AG10803 (cell line): ENCODE data around the gene NR1D1.

ENCODE experiments used
- DNase-seq: peaks from one replicate; pipeline ENCODE4 v3.0.0; 2010; ENCODE audit warnings: low read depth
- H3K4me3 ChIP-seq: 2 replicates; pipeline ENCODE4 v1.5.1; 2011; ENCODE audit warnings: mild to moderate bottlenecking, low read length, control low read depth
- TF ChIP-seq, protein P1 (sequence below): conservative IDR thresholded peaks from 2 replicates; pipeline ENCODE4 v1.5.1; 2011; ENCODE audit warnings: mild to moderate bottlenecking, low read length, control low read depth, inconsistent platforms

Gene NR1D1

DNA sequence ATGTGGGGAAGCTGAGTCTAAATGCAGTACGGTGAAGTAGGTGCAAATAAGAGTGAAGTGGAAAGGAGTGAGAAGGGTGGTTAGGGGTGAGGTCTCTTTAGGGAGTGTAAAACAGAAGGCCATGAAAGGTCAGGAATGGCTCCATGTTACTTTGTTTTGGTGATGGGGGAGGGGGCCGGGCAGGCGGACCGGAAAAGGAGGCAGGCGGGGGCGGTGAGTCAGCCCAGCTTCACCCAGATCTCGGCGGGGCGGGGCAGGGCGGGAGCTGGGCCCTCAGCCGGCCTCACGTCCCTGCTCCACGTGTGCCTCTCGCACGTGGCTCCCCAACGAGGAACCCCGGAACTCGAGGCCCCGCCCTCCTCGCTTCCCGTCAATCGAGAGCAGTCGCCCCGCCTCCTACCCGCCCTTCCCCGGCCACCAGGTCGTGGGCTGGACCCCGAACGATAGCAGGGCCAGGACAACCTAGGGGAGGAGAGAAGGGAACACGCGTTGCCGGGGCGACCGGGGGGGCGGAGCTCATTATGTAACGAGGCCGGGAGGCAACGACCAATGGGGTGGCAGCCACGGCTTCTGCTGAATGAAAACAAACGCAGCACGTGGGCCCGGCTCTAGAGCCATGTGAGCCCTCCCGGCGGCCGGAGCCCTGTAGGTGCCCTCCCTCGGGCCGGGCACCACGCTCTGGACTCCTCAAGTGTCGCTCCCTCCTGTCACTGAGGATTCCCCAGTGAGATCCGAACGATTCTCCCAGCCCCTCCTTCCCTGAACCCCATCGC lies 1.4 kb downstream of the NR1D1 start:
- peak overlapping the region; percentile 99 for H3K4me3 ChIP-seq
- peak; percentile 100 for DNase-seq
- TF ChIP-seq, protein P1, sequence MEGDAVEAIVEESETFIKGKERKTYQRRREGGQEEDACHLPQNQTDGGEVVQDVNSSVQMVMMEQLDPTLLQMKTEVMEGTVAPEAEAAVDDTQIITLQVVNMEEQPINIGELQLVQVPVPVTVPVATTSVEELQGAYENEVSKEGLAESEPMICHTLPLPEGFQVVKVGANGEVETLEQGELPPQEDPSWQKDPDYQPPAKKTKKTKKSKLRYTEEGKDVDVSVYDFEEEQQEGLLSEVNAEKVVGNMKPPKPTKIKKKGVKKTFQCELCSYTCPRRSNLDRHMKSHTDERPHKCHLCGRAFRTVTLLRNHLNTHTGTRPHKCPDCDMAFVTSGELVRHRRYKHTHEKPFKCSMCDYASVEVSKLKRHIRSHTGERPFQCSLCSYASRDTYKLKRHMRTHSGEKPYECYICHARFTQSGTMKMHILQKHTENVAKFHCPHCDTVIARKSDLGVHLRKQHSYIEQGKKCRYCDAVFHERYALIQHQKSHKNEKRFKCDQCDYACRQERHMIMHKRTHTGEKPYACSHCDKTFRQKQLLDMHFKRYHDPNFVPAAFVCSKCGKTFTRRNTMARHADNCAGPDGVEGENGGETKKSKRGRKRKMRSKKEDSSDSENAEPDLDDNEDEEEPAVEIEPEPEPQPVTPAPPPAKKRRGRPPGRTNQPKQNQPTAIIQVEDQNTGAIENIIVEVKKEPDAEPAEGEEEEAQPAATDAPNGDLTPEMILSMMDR = no peak

- H3K4me3 ChIP-seq = peak overlapping the region; percentile 60
- peak; percentile 75 for DNase-seq
These were observed 2.2 kb downstream of the NR1D1 start for GRCh38 chr17:40097931-40098845.

GRCh38 chr17:40097087-40097486 lies 3.3 kb downstream of the NR1D1 start:
- TF ChIP-seq, protein P1 = no peak
- no peak overlapping the region for H3K4me3 ChIP-seq
- no peak for DNase-seq

More at GRCh38 chr17:40097931-40098845, 2.2 kb downstream of the NR1D1 start:
- TF ChIP-seq, protein P1 = no peak

DNA sequence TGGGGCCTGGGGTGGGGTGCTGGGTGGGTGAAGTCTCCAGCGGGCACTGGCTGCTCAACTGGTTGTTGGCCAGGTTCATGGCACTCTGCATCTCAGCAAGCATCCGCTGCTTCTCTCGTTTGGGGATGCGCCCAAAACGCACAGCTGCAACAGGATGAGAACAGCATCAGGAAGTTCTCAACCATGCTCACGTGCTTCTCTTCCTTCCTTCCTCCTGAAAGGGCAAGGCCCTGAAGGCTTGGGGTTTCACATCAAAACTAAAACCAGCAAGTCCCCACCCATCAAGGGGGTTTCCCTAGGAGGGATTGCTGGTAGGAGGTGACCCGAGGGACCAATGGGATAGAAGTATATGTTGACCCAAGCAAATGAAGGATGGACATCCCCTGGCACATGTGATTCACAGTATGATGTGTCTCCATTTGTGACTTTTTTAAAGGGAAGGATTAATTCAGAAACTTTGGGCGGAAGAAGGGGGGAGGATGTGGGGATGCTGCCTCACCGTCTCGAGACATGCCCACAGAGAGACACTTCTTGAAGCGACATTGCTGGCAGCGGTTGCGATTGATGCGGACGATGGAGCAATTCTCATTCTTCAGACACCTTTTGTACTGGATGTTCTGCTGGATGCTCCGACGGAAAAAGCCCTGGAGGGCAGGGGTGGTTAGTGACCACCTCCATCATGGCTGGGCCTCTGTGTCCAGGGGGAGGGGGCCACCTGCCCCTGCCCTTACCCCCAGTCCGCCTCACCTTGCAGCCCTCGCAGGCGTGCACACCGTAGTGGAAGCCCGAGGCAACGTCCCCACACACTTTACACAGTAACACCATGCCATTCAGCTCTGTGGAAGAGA lies 4.2 kb downstream of the NR1D1 start:
- TF ChIP-seq, protein P1 = no peak
- no peak overlapping the region for H3K4me3 ChIP-seq
- no peak for DNase-seq

DNA sequence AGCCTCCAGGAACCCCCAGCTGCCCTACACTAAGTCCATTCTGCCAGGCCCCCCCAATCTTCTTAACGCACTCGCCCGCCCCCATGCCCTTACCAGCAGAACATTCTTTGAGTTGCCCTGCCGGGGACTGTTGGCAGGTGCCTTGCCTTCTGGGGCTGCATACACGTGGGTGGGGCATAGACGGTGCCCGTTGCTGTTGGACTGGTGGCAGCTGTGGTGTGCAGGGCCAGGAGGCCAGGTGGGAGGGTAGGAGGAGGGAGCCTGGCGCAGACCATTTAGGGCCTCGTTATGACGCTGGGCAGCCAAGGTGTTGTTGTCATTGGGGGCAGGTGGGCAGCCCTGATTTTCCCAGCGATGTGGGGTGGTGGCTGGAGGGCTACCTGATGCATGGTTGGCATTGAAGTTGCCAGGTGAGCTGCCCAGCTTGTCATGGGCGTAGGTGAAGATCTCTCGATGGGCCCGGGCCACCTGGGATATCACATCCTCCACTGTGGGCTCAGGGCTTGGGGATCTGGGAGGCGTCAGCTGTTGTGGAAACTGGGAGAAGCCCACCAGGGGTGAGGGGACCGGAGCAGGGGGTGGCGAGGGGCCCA lies 4.9 kb downstream of the NR1D1 start:
- no peak overlapping the region for H3K4me3 ChIP-seq
- no peak for DNase-seq
- TF ChIP-seq, protein P1 = no peak

- H3K4me3 ChIP-seq = no peak overlapping the region
- DNase-seq = no peak
- TF ChIP-seq, protein P1 = no peak
These were observed 5.5 kb downstream of the NR1D1 start for GRCh38 chr17:40094874-40095273.
